Progenitor cell of endocrine pancreas (in vitro differentiated cells): ENCODE measurements around the gene NFRKB. TPM values are rescaled to one million over a fixed set of nuclear protein-coding genes. Genes with fewer than 3 reads are reported as not detected.

Experiments used
- DNase-seq: peaks from one replicate; pipeline ENCODE4 v3.0.0; 2021; ENCODE audit warnings: low spot score; ENCODE audit not compliant: unreplicated experiment
- H3K27ac Mint-ChIP-seq: 2 replicates; pipeline ENCODE4 v1.8.0; 2021; ENCODE audit warnings: mild to moderate bottlenecking, moderate library complexity, mixed read lengths
- H3K27me3 Mint-ChIP-seq: 2 replicates; pipeline ENCODE4 v1.8.0; 2021; ENCODE audit warnings: mixed read lengths
- H3K36me3 Mint-ChIP-seq: 2 replicates; pipeline ENCODE4 v1.8.0; 2022; ENCODE audit warnings: mixed read lengths; ENCODE audit not compliant: insufficient read depth
- H3K4me1 Mint-ChIP-seq: 2 replicates; pipeline ENCODE4 v1.8.0; 2021; ENCODE audit warnings: low read depth, mixed read lengths
- H3K4me3 Mint-ChIP-seq: 2 replicates; pipeline ENCODE4 v1.8.0; 2021; ENCODE audit warnings: low read depth, mild to moderate bottlenecking, moderate library complexity, mixed read lengths
- H3K9me3 Mint-ChIP-seq: 2 replicates; pipeline ENCODE4 v1.8.0; 2021; ENCODE audit warnings: low read depth, mixed read lengths
- total RNA-seq: library from RNA; stranded (reverse); gene quantifications from 2 replicates; pipeline ENCODE4 v1.2.1, GENCODE V29; 2021
- TF ChIP-seq, protein P1 (sequence below): fragments of 200-600 bp; sonication (generic); IDR thresholded peaks from one replicate; pipeline ENCODE4 v1.5.0; 2021; ENCODE audit warnings: antibody characterized with exemption, mild to moderate bottlenecking; ENCODE audit not compliant: unreplicated experiment

NFRKB gene
- total RNA-seq, 1 donor from 2014 or later: 66.8 TPM

- no peak for DNase-seq
- no peaks in the 10 kb centered on the region for H3K27me3 Mint-ChIP-seq
- peaks cover 12% of the 10 kb centered on the region for H3K4me1 Mint-ChIP-seq
- TF ChIP-seq, protein P1, sequence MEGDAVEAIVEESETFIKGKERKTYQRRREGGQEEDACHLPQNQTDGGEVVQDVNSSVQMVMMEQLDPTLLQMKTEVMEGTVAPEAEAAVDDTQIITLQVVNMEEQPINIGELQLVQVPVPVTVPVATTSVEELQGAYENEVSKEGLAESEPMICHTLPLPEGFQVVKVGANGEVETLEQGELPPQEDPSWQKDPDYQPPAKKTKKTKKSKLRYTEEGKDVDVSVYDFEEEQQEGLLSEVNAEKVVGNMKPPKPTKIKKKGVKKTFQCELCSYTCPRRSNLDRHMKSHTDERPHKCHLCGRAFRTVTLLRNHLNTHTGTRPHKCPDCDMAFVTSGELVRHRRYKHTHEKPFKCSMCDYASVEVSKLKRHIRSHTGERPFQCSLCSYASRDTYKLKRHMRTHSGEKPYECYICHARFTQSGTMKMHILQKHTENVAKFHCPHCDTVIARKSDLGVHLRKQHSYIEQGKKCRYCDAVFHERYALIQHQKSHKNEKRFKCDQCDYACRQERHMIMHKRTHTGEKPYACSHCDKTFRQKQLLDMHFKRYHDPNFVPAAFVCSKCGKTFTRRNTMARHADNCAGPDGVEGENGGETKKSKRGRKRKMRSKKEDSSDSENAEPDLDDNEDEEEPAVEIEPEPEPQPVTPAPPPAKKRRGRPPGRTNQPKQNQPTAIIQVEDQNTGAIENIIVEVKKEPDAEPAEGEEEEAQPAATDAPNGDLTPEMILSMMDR: no peak
- H3K36me3 Mint-ChIP-seq: peaks cover 14% of the 10 kb centered on the region
- H3K4me3 Mint-ChIP-seq: peak overlapping the region; percentile 92
- H3K9me3 Mint-ChIP-seq: no peaks in the 10 kb centered on the region
- H3K27ac Mint-ChIP-seq: peak overlapping the region; percentile 92
Measured at GRCh38 chr11:129896062-129896461, 684 bp upstream of the NFRKB start.

GRCh38 chr11:129894278-129895125 is 876 bp downstream of the NFRKB start:
- TF ChIP-seq, protein P1: no peak
- peaks cover 17% of the 10 kb centered on the region for H3K36me3 Mint-ChIP-seq
- no peak for DNase-seq
- H3K27me3 Mint-ChIP-seq: no peaks in the 10 kb centered on the region
- H3K4me1 Mint-ChIP-seq: peaks cover 12% of the 10 kb centered on the region
- no peaks in the 10 kb centered on the region for H3K9me3 Mint-ChIP-seq
- peak overlapping the region; percentile 92 for H3K4me3 Mint-ChIP-seq
- H3K27ac Mint-ChIP-seq: peak overlapping the region; percentile 94

GRCh38 chr11:129888451-129888850 is 6.9 kb downstream of the NFRKB start:
- no peaks in the 10 kb centered on the region for H3K9me3 Mint-ChIP-seq
- no peak for DNase-seq
- peaks cover 41% of the 10 kb centered on the region for H3K36me3 Mint-ChIP-seq
- TF ChIP-seq, protein P1: no peak
- no peak overlapping the region for H3K4me3 Mint-ChIP-seq
- no peaks in the 10 kb centered on the region for H3K4me1 Mint-ChIP-seq
- no peaks in the 10 kb centered on the region for H3K27me3 Mint-ChIP-seq
- H3K27ac Mint-ChIP-seq: no peak overlapping the region

- Mint-ChIP-seq H3K27ac (no peak overlapping the region), H3K36me3 (peaks cover 42% of the 10 kb centered on the region), H3K4me1 (no peaks in the 10 kb centered on the region), H3K4me3 (no peak overlapping the region), H3K27me3 (no peaks in the 10 kb centered on the region), H3K9me3 (no peaks in the 10 kb centered on the region)
- TF ChIP-seq, protein P1: no peak
- DNase-seq: no peak
Measured at GRCh38 chr11:129885381-129885780, 10.0 kb downstream of the NFRKB start.

GRCh38 chr11:129884581-129884980 is 10.8 kb downstream of the NFRKB start:
- H3K27me3 Mint-ChIP-seq: no peaks in the 10 kb centered on the region
- H3K27ac Mint-ChIP-seq: no peak overlapping the region
- H3K36me3 Mint-ChIP-seq: peaks cover 43% of the 10 kb centered on the region
- TF ChIP-seq, protein P1: no peak
- H3K9me3 Mint-ChIP-seq: no peaks in the 10 kb centered on the region
- no peak for DNase-seq
- H3K4me1 Mint-ChIP-seq: no peaks in the 10 kb centered on the region
- no peak overlapping the region for H3K4me3 Mint-ChIP-seq
